PC-3 (cell line): ENCODE results near the gene ZMIZ1. TPM values are rescaled to one million over a fixed set of nuclear protein-coding genes. Genes with fewer than 3 reads are reported as not detected.

Experiments
- ATAC-seq: fragments of 200-7000 bp; cut with Tn5 transposase; 2 replicates; pipeline ENCODE4 v1.9.1; 2020; ENCODE audit warnings: mild to moderate bottlenecking, moderate library complexity
- BruUV-seq: library from RNA; stranded (reverse); fragments of 400-500 nt; replicated peaks from 2 replicates; lab custom pipeline; 2021; lab: Mats Ljungman, UMichigan
- CTCF ChIA-PET: fragments of 300-600 bp; sonication (Branson Sonifier 250); formaldehyde crosslinking; loops from one replicate; lab custom pipeline; 2022; ENCODE audit warnings: antibody characterized with exemption; lab: Charles Lee
- POLR2A ChIA-PET: fragments of 300-600 bp; sonication (Branson Sonifier 250); formaldehyde crosslinking; loops from one replicate; lab custom pipeline; 2022; ENCODE audit warnings: antibody characterized with exemption; ENCODE audit not compliant: unreplicated experiment; lab: Charles Lee
- DNase-seq: peaks from one replicate; pipeline ENCODE4 v3.0.0-alpha.2; 2015
- H2AFZ ChIP-seq: fragments of 300-600 bp; sonication (generic); 2 replicates; pipeline ENCODE4 v1.6.0; 2016; ENCODE audit warnings: antibody characterized with exemption, low read length
- H3F3A ChIP-seq: fragments of 300-600 bp; sonication (generic); one replicate; pipeline ENCODE4 v1.6.0; 2017; ENCODE audit warnings: antibody characterized with exemption, low read length, control low read depth, mild to moderate bottlenecking; ENCODE audit not compliant: unreplicated experiment
- H3K27ac ChIP-seq: fragments of 300-600 bp; sonication (generic); 2 replicates; pipeline ENCODE4 v1.5.1; 2016; ENCODE audit warnings: mild to moderate bottlenecking, low read length
- H3K27me3 ChIP-seq: fragments of 300-600 bp; sonication (generic); 2 replicates; pipeline ENCODE4 v1.6.1; 2016; ENCODE audit warnings: low read length, mixed read lengths
- H3K36me3 ChIP-seq: fragments of 300-600 bp; sonication (generic); 2 replicates; pipeline ENCODE4 v1.6.1; 2016; ENCODE audit warnings: low read depth, mixed run types, low read length, mixed read lengths
- H3K4me1 ChIP-seq: fragments of 300-600 bp; sonication (generic); 2 replicates; pipeline ENCODE4 v1.5.1; 2016; ENCODE audit warnings: low read length; ENCODE audit not compliant: insufficient read depth
- H3K4me2 ChIP-seq: fragments of 300-600 bp; sonication (generic); 2 replicates; pipeline ENCODE4 v1.6.0; 2016; ENCODE audit warnings: low read length
- H3K4me3 ChIP-seq: fragments of 300-600 bp; sonication (generic); 2 replicates; pipeline ENCODE4 v1.5.1; 2016; ENCODE audit warnings: mild to moderate bottlenecking, low read length, mixed read lengths
- H3K79me2 ChIP-seq: fragments of 300-600 bp; sonication (generic); 2 replicates; pipeline ENCODE4 v1.6.1; 2017; ENCODE audit warnings: low read length, mixed read lengths
- H3K9ac ChIP-seq: fragments of 300-600 bp; sonication (generic); 2 replicates; pipeline ENCODE4 v1.6.0; 2016; ENCODE audit warnings: mild to moderate bottlenecking, low read length
- H3K9me2 ChIP-seq: fragments of 300-600 bp; sonication (generic); replicated peaks from 2 replicates; pipeline ENCODE4 v1.6.1; 2016; ENCODE audit warnings: mixed run types, low read length, mixed read lengths
- H3K9me3 ChIP-seq: fragments of 300-600 bp; sonication (generic); 2 replicates; pipeline ENCODE4 v1.6.1; 2016; ENCODE audit warnings: low read length, mixed read lengths
- H4K20me1 ChIP-seq: fragments of 300-600 bp; sonication (generic); 2 replicates; pipeline ENCODE4 v1.6.1; 2016; ENCODE audit warnings: low read length, mixed read lengths
- EZH2 ChIP-seq: fragments of 300-600 bp; sonication (generic); IDR thresholded peaks from one replicate; pipeline ENCODE4 v1.6.1; 2017; ENCODE audit warnings: antibody characterized with exemption, mild to moderate bottlenecking, low read length; ENCODE audit not compliant: unreplicated experiment
- EZH2phosphoT487 ChIP-seq: fragments of 300-600 bp; sonication (generic); IDR thresholded peaks from 2 replicates; pipeline ENCODE4 v1.6.1; 2018; ENCODE audit warnings: mild to moderate bottlenecking, antibody characterized with exemption, low read length, borderline replicate concordance
- intact Hi-C: fragments of 100-400 bp; cut with micrococcal nuclease; formaldehyde crosslinking; loops from 2 replicates; pipeline ENCODE4 v1.9.0; 2023
- total RNA-seq: library from RNA; depleted of rRNA; stranded (reverse); fragments of >200 nt; gene quantifications from 2 replicates; pipeline ENCODE4 v1.2.3, GENCODE V29; 2014
- TF ChIP-seq, protein P1 (sequence below): fragments of 300-600 bp; sonication (generic); conservative IDR thresholded peaks from 2 replicates; pipeline ENCODE4 v1.5.1; 2017; ENCODE audit warnings: antibody characterized with exemption, low read depth, mild to moderate bottlenecking, low read length

Gene ZMIZ1
- total RNA-seq, 1 experiment from 2014 or later = 55.4 TPM

DNA sequence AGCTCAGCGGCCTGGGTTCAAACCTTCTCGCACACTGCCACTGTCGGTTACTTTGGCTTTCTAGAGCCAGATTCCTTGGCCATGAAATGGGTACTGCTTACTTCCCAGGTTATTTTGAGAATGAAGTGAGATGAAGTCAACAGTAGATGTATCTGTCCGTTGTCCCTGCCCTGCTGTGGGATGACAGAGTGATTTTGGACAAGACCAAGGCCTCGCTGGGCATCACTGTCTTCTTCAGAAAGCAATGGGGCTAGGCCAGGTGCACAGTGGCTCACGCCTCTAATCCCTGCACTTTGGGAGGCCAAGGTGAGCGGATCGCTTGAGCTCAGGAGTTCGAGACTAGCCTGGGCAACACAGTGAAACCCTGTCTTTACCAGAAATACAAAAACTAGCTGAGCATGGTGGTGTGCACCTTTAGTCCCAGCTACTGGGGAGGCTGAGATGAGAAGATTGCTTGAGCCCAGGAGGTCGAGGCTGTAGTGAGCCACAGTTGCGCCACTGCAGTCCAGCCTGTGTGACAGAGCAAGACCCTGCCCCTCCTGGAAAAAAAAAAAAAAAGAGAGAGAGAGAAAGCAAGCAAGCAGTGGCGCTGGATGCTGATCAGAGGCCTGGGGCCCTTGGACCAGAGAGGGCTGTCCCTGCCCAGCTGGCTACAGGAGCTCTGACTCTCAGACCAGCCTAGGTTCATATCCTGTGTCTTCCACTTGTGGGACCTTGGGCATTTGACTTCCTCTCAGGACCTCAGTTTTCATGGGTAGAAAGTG, 25.8 kb downstream of the ZMIZ1 start:
- peaks cover 65% of the 10 kb centered on the region for H4K20me1 ChIP-seq
- no peak overlapping the region for H3K4me3 ChIP-seq
- no peak overlapping the region for H2AFZ ChIP-seq
- no peak overlapping the region; the same call in 1 of the 2 replicates for H3K9ac ChIP-seq
- peak overlapping the region; percentile 21 for H3K27ac ChIP-seq
- H3K36me3 ChIP-seq = no peaks in the 10 kb centered on the region
- POLR2A ChIA-PET = no interaction called here
- H3F3A ChIP-seq = no peaks in the 10 kb centered on the region
- H3K9me2 ChIP-seq = no peaks in the 10 kb centered on the region
- ATAC-seq = no peak
- no peaks in the 10 kb centered on the region for H3K27me3 ChIP-seq
- no peak for DNase-seq
- TF ChIP-seq, protein P1, sequence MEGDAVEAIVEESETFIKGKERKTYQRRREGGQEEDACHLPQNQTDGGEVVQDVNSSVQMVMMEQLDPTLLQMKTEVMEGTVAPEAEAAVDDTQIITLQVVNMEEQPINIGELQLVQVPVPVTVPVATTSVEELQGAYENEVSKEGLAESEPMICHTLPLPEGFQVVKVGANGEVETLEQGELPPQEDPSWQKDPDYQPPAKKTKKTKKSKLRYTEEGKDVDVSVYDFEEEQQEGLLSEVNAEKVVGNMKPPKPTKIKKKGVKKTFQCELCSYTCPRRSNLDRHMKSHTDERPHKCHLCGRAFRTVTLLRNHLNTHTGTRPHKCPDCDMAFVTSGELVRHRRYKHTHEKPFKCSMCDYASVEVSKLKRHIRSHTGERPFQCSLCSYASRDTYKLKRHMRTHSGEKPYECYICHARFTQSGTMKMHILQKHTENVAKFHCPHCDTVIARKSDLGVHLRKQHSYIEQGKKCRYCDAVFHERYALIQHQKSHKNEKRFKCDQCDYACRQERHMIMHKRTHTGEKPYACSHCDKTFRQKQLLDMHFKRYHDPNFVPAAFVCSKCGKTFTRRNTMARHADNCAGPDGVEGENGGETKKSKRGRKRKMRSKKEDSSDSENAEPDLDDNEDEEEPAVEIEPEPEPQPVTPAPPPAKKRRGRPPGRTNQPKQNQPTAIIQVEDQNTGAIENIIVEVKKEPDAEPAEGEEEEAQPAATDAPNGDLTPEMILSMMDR = no peak
- TF ChIP-seq EZH2 = no peak
- no peak for TF ChIP-seq EZH2phosphoT487
- intact Hi-C loops = no loop called here
- no TSS peak for BruUV-seq
- CTCF ChIA-PET = no interaction called here
- H3K79me2 ChIP-seq = peaks cover 93% of the 10 kb centered on the region
- peaks cover 20% of the 10 kb centered on the region for H3K4me1 ChIP-seq
- H3K4me2 ChIP-seq = peak overlapping the region; percentile 1; the same call in 1 of the 2 replicates
- H3K9me3 ChIP-seq = no peaks in the 10 kb centered on the region

DNA sequence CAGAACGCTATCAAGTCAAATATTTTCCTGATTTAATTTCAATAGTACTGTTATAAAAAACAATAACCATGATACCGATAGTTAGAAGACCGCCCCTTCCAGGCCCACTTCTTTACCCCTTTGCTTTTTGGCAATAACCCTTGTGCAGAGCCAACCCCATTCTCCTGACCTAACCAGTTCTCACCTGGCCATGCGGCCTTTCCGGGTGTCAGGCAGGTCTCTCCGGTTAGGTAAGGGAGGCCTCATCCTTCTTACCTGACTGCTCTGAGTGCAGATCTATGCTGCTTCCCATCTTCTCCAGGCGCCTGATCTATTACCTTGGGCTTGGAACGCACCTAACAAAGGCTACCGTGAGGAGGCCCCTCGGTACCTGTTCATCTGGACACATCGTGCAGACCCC, 26.6 kb downstream of the ZMIZ1 start:
- Histone ChIP-seq H2AFZ (no peak overlapping the region), H3K4me1 (peaks cover 20% of the 10 kb centered on the region), H4K20me1 (peaks cover 66% of the 10 kb centered on the region)

More for the DNA sequence above, 26.6 kb downstream of the ZMIZ1 start:
- TF ChIP-seq EZH2 (no peak), EZH2phosphoT487 (no peak)
- TF ChIP-seq, protein P1 = no peak
- Histone ChIP-seq H3K27me3 (no peaks in the 10 kb centered on the region), H3K36me3 (no peaks in the 10 kb centered on the region), H3K9me2 (no peaks in the 10 kb centered on the region), H3K9ac (no peak overlapping the region), H3K4me2 (no peak overlapping the region), H3K27ac (no peak overlapping the region), H3K9me3 (no peaks in the 10 kb centered on the region), H3K4me3 (no peak overlapping the region), H3K79me2 (peaks cover 94% of the 10 kb centered on the region), H3F3A (no peaks in the 10 kb centered on the region)
- POLR2A ChIA-PET = no interaction called here
- intact Hi-C loops = no loop called here
- CTCF ChIA-PET = no interaction called here
- ATAC-seq (no peak), DNase-seq (no peak)
- BruUV-seq = no TSS peak
